Inferior parietal cortex (tissue), 1 donor: Measurements from ENCODE around the gene CSDE1.

Experiments
- DNase-seq: peaks from one replicate; pipeline ENCODE4 v3.0.0-alpha.2; 2016; ENCODE audit errors: extremely low spot score

Gene CSDE1

DNA sequence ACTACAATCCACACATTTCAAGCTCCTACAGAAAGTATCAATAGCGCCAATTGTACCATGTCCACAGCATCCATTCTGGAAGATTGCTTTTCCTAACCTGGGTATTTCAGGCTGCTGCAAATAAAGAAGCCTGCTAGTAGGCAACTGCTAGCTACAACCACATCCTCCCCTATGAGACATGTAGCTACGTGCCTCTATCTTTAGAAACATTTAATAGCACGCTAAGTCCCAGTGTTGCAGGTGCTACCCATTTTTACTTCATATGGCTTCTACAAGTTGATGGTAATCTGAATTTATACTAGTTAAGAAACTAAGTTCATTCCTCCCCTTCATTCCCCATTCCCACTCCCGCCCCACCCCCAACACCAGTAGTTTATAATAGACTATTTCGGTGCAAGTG is 55.0 kb downstream of the CSDE1 start:
- no peak for DNase-seq

DNA sequence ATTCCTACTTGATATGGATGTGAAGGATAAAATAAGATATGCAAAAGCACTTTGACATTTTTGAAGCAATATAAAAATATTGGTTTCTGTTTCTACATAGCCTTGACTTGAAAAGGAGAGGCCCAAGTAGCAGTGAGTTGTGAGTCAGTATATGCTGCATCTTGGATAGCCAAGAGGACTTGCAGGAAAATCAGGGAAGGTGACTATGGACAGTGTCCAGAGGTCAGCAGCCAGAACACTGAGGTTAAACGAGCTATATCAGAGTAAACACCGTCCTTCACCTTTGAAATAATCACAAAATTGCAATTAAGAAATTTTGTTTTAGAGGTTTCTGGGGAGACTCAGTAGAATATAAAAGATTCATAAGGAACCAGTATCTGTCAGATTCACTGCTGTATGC is 55.9 kb downstream of the CSDE1 start:
- DNase-seq: no peak

DNA sequence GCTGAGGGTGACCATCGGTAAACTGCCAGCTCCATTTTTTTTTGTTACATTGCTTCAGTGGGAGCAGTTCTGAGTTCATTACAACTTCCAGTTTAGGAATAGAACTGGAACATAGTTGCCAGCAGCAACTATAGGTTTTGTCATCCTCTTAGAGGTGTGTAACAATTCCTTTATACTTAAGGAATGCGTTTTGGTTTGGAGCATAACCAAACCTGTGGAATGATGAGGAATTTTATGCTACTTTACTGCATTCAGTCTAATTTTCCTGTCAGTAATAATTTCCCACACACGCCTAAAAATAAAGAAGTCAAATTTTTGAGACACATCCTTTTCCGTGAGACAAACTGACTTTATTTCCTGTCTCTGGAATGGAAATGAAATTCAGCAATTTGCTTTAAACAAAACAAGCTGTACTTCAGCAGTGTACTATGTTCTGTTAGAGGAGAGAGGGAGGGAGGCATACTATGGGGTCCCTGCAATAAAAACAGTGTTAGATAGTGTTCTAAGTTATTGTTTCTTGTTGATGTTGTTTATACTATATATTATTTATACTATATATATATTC is 57.7 kb downstream of the CSDE1 start:
- DNase-seq: no peak

DNA sequence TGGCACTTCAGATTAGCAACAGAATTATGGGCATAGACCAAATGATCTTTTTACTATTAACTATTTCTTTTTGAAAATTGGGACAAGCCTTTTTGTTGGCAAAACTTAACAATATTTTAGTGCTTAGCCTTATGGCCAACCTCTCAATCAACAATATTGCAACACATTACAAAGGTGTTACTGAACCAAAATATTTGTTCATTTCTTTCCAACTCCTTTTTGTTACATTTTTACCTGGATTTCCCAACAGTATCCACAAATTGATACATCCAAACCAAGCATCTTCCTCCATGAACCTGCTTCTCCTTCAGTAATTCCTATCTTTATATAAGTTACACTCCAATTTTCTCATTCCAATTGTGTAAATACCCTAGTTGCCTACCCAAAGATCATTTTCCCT is 61.0 kb downstream of the CSDE1 start:
- no peak for DNase-seq

DNA sequence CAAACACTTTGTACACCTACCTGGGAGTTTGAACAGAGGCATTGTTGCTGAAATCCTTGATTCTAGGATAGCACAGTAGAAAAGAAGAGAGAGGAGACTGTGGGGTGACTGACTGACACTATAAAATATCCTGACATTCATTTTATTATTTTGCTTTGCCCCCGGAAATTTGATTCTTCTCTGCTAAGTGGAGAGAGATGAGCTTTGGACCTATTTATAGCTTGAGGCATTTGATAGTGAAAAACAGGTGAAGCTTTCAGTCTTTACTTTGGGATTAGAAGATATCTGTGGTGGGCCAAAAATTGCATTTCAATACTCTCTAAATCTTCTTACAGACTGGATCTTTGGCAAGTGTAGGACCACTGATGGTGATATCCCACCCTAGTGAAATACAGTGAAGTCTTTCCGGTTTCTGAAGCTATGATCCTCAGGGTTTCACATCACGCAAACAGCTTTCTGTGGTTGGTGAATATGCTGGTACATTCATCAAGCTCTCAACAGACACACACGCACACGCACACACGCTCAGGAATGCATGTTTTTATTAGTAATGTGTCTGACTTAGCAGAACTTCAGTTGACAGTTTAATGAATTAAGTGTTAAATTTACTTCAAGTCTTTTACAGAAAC is 62.2 kb downstream of the CSDE1 start, which contains the start of gene AMPD1:
Gene AMPD1 (minus strand): TSS at position 117 of the 629 bp plus-strand sequence. CDS start 75 bp downstream, at position 42.
- no peak for DNase-seq

DNA sequence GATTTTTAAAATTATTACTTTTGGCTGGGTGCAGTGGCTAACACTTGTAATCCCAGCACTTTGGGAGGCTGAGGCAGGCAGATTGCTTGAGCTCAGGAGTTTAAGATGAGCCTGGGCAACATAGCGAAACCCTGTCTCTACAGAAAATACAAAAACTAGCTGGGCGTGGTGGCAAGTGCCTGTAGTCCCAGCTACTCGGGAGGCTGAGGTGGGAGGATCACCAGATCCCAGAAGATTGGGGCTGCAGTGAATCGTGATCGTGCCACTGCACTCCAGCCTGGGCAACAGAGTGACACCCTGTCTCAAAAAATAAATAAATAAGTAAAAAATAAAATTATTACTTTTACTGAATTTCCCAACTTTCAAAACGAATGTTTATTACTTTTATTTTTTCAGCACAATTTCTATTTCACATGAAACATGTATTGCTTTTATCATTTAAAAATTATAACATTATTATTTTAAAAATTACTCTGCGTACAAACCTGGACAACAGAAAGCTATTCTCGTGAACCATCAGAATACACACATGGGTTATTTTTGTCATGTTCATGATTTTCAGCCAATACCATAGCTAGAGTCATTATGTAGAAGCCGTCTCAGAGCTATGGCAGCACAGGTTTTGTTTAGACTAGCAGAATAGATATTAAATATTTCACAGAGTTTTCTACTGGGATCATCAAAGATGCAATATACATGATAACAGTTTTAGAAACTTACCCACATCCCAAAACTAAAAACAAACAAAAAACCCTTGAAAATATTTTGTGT is 63.1 kb downstream of the CSDE1 start:
- no peak for DNase-seq

DNA sequence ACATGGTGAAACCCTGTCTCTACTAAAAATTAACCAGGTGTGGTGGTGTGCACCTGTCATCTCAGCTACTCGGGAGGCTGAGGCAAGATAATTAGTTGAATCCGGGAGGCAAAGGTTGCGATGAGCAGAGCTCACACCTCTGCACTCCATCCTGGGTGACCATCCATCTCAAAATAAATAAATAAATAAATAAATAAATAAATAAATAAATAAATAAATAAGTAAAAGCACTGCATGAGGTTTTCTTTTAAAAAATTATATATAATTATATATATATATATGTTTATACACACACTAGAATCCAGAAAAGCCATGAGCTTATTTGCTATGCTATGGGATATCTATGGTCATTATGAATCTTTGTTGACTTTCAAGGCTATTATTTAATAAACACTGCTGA is 64.8 kb downstream of the CSDE1 start:
- DNase-seq: no peak

DNA sequence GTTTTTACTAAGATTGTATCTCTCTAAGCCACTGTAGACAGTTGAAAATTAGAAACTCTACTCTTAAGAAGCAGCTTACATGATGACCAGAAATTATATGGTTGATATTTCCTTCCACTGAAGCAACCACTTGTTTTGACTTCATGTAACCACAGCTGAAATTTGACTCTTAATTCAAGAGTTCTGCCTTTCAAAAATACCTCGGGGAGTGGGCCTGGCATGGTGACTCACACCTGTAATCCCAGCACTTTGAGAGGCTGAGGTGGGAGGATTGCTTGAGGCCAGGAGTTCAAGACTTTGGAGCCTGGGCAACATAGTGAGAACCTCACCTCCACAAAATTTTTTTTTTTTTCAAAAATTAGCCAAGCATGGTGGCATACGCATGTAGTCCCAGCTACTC is 66.7 kb downstream of the CSDE1 start:
- no peak for DNase-seq

DNA sequence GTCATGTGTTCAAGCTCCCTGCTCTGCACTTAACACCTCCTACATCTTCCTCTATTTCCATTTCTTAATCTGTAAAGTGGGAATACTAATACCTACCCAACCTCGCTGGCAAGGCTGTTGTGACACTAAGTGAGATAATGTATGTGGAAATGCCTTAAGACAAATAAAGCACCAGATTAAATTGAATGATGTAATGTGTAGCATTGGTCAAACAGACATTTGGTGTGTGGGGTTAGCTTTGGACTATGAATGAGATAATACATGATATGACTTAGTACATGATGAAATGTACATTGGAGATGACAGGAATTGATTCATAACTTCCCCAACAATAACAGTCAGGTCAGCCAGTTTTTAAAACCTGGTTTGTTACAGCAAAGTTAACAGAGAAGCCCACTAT is 67.6 kb downstream of the CSDE1 start:
- DNase-seq: no peak

DNA sequence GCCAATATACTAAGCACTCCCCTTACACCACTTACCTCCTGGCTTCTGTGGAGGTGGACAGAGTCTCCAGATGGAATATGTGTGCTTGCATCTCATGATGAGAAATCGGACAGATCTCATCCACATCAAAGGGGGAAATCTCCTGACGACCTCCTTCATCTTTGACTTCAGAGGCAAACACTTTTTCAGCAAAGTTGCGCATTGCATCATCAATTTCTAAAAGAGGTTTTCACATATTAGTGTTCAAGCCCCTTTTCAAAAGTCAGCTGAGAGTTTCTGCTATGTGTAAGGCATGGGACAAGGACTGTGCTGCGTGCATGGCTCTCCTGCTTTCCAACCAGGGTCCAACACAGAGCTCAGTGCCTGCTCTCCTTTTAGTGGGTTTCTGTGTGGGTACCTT is 69.3 kb downstream of the CSDE1 start:
- DNase-seq: no peak

DNA sequence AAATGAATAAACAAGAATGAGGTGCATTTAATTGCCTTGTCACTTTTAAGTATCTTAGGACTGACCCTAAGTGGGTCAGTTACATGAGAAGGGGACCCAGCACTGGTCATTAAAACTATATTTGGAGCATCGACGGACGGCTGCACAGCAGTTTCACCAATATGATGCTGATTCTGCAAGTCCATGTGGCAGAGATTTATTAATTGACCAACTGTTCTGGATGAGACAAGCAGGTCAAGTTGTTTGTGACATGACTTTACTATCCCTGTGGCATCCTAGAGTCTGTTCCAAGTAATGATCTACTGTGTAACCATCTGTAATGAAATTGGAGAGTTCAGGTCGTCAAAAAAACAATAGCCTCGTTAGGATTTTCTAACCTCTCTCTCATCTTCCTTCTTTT is 71.9 kb downstream of the CSDE1 start:
- no peak for DNase-seq

DNA sequence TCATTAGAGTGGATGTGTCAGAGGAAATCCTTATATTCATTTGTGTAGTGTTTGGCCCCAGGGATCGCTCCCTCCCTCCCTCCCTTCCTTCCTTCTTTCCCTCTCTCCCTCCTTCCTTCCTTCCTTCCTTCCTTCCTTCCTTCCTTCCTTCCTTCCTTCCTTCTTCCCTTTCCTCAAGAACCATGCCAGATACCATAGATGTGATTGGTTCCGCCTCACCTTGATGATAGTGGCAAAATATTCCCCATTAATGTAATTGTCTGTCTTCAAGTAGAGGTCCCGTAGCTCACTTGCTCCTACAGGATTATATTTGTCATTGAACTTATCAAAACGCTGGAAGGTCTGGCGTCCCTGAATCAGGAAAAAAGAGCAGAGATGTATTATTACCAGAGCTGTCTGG is 80.1 kb downstream of the CSDE1 start:
- no peak for DNase-seq

DNA sequence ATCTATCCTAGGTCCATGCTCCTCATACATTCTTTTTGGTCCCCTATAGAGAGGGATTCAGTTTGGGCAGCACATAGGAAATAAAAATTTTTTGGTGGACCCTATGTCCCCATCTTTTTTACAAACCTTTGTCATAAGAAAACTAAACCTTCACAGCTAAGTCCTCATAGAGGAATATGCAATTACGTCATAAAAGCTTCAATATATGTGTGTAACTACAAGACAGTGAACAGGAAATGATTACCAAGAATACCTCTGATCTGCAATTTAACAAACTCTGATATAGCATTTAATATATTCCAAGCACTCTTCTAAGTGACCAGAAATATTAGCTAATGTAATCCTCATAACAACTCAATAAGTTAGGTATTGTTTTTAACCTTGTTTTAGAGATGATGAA is 81.7 kb downstream of the CSDE1 start:
- no peak for DNase-seq

DNA sequence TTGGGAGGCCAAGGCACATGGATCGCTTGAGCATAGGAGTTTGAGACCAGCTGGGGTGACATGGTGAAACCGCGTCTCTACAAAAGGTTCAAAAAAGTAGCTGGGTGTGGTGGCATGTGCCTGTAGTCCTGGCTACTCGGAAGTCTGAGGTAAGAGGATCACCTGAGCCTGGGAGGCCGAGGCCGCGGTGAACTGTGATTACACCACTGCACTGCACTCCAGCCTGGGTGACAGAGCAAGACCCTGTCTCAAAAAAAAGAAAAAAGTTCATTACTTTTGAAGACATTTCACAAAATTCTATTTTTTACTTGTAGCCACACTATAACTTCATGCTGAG is 85.9 kb downstream of the CSDE1 start:
- no peak for DNase-seq

DNA sequence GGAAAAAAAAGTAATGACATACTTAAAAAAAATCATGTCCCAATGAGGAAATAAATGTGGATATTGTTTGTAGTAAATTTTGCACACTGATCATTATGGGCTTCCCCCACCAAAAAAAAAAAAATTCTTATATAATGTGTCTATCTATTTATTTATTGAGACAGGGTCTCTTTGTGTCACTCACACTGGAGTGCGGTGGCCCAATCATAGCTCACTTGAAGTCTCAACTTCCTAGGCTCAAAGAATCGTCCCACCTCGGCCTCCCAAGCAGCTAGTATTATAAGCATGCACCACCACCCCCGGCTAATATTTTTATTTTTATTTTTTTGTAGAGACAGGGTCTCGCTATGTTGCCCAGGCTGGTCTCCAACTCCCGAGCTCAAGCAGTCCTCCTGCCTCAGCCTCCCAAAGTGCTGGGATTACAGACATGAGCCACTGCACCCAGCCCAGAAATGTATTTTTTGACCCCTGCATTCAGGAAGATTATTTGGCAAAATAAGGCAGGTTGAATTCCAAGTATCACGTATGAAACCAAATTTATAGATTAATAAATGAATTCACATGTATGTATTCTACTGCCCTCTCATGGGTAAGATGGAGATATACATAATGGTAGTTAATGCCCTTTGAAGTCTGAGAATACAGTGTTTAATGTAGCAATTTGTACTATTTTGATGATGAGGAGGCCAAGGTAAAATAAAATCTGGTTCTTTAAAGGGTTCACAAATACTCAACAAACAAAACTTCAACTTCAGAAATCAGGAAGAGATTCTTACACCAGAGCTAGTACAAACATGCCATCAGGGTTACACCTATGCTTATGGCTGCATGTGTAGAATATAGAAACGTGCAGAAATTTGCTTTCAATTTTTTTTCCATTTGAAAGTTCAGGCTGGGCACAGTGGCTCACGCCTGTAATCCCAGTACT is 86.5 kb downstream of the CSDE1 start:
- DNase-seq: no peak

DNA sequence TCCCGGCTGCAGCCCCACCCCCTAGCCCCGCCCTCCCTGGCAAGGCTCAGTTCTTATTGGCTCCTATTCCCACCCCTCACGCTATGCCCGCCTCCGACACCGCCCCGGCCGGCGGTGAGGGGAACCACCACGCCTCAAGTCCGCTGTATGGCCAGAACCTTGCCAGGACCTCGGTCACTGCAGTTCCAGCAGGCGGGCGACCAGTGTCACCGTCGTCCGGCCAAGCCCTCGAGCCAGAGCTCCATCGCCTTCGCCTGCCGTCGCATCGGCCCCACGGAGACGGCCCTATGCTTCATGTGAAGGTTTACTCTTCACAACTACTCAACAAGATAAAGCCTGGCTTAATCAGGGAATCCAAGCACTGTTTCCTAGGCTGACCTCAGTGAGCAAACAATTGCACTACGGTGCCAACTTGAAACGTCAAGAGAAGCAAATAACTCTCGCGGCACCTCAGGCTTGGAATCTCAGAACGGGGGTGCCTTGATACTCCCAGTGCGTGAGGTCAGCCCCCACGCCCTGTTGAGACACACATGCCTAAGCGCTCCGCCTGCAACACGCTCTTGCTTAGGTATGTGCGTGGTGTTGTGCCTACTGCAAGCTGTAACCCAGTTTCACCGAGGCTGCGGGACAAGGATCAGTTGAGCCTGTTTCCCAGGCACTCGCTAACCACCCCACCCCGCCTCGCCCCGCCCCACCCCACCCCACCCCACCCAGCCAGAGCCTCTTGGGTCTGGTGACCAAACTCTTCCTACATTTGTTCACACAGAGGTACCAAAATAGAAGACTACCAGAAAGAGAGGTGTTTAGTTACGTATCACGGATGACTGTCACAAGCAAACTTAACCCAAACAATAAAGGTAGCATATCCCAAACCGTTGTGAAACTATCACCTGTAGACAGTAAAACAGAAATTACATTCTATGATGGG is 87.4 kb downstream of the CSDE1 start:
- DNase-seq: peak; percentile 60

DNA sequence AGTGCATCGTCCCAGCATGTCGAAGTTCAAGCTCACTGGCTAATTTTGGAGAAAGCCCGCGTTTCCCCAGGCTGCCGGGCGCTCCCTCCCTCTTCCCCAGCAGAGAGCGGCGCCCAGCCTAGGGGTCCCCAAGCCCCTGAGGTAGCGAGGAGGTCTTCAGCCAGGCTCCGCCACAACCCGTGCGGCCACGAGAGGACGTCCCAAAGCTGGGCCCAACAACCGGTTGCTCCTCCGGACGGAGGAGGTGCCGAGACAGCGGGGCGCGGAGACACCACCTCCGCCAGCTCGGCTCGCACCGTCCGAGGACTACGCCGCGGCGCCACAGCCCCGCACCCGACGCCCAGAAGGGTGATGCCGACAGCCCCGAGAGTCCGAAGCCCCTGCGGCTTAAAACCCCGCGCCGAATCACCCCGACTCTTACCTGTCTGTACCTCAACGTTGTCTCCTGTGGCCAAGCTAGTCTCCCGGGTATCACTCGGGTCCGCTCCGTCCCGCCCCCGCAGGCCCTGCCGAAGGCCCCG is 88.2 kb downstream of the CSDE1 start, which contains the start of gene DENND2C:
Gene DENND2C (minus strand): TSS at position 488 of the 521 bp plus-strand sequence. CDS start 44,065 bp downstream, outside the sequence.
- DNase-seq: no peak

DNA sequence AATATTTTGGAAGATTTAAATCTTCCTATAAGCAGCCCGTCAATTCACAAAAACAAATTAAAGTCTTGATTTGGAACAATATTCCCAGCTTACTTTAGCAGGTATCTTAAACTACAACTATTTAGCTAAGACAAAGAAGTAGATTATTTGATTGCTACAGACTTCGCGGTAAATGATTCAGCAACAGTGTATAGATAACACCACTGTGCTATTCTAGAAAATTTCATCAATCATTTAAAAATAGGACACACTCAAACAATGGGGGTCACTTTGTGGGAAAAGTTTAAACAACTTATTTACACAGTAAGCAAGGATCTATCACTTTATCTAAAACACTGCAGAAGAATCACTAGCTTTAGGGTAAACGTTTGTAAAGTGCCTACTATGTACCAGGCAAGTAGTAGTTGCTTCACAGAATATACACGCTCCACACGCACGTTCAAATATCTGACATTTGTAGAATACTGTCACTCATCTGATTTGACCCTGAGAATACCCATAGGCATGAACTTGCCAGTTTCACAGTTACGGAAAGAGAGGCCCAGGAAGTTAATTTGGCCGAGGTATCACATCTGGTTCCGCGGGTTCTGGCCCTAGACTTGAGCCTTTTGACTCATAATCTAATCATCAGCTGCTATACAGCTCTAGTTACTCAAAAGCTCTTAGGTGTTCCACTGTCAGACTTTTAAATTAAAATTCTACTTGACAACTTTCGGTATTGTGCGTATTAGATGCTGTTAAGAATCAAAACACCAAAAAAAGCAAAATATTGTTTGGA is 88.8 kb downstream of the CSDE1 start:
- no peak for DNase-seq

DNA sequence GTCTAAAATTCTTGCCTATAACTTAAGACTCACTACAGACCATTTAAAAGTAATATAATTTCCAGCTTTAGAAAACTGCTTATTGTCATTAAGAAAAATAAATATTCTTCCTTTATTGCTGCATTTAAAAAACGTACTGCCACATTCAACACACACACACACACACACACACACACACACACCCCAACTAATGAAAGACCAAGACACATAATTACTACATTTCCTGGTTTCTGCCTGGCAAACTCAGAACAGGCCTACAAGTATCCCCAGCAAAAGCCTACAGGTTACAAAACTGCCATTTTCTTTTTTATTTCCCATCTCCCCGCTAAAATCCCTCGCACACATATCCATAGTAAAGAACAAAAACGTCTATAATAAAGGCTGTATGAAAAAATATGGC is 89.4 kb downstream of the CSDE1 start:
- no peak for DNase-seq

DNA sequence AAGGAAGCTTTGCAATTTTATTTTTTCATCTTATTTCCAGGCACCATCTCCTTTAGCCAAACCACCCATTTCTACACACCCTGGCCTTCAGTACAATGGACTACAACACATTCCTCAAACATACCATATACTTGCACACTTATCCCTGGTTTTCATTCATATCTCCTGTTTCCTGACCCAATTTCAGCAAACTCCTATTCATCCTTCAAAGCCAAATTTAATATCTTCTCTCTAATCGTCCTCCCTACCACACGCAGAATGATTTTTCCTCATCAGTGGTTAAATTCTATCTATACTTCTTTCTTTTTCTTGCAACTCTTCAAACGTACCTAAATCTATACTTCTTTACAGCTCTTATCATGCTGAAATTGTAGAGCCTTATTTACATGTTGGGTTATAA is 90.8 kb downstream of the CSDE1 start:
- DNase-seq: no peak
